ENCODE results near the gene SIK2.

Gene SIK2

DNA sequence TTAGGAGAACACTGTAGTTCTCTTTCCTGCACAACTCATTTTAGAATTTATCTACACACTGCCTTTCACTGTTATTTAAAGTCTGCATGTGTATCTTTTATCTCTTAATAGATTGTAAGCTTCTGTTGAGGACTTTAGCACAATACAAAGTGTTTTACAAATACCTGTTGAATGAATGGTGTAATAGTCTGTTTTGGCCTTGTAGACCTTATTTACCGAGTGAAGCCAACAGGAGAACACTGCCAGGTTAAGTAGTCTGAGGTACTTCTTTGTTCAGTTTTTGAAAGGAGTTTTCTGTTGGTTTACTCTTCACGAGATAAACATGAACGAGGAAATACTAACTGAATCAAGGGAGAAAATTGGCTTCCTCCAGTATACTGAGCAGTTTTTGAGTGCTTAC, 31.0 kb downstream of the SIK2 start:
- Histone ChIP-seq H3K4me3 (ENCODE audit: low read depth in 1 of 2, low read length in 2 of 2) (no peak overlapping the region), H3K79me2 (ENCODE audit: insufficient read depth, low read length) (no peaks in the 10 kb centered on the region; the same call in 1 of the 2 replicates), H3K9me3 (ENCODE audit: insufficient read depth, low read length, severe bottlenecking) (no peaks in the 10 kb centered on the region), H3K4me1 (ENCODE audit: insufficient read depth, low read length) (peaks cover 8% of the 10 kb centered on the region), H2AFZ (ENCODE audit: low read depth, low read length) (no peak overlapping the region), H4K20me1 (ENCODE audit: insufficient read depth, low read length) (no peaks in the 10 kb centered on the region), H3K36me3 (ENCODE audit: insufficient read depth, low read length) (peaks cover 9% of the 10 kb centered on the region; the same call in 1 of the 2 replicates), H3K9ac (ENCODE audit: low read depth, low read length) (no peak overlapping the region), H3K27ac (ENCODE audit: low read length) (no peak overlapping the region), H3K27me3 (ENCODE audit: insufficient read depth, low read length, poor library complexity) (no peaks in the 10 kb centered on the region), H3K4me2 (ENCODE audit: insufficient read depth, low read length) (no peak overlapping the region)
- no peak for DNase-seq
- TF ChIP-seq EZH2 (IDR thresholded peaks at IDR 0.05; ENCODE audit: borderline replicate concordance, low read depth, low read length, severe bottlenecking): no peak
- TF ChIP-seq, protein P1, sequence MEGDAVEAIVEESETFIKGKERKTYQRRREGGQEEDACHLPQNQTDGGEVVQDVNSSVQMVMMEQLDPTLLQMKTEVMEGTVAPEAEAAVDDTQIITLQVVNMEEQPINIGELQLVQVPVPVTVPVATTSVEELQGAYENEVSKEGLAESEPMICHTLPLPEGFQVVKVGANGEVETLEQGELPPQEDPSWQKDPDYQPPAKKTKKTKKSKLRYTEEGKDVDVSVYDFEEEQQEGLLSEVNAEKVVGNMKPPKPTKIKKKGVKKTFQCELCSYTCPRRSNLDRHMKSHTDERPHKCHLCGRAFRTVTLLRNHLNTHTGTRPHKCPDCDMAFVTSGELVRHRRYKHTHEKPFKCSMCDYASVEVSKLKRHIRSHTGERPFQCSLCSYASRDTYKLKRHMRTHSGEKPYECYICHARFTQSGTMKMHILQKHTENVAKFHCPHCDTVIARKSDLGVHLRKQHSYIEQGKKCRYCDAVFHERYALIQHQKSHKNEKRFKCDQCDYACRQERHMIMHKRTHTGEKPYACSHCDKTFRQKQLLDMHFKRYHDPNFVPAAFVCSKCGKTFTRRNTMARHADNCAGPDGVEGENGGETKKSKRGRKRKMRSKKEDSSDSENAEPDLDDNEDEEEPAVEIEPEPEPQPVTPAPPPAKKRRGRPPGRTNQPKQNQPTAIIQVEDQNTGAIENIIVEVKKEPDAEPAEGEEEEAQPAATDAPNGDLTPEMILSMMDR (IDR thresholded peaks at IDR 0.05; ENCODE audit: borderline replicate concordance, extremely low read depth, low read length, poor library complexity, severe bottlenecking): no peak
- no peak for ATAC-seq (ENCODE audit: insufficient read depth, low read depth)

- Histone ChIP-seq H4K20me1 (ENCODE audit: insufficient read depth, low read length) (no peaks in the 10 kb centered on the region), H3K79me2 (ENCODE audit: insufficient read depth, low read length) (no peaks in the 10 kb centered on the region; the same call in 1 of the 2 replicates), H3K36me3 (ENCODE audit: insufficient read depth, low read length) (peaks cover 9% of the 10 kb centered on the region; the same call in 1 of the 2 replicates), H3K4me1 (ENCODE audit: insufficient read depth, low read length) (peaks cover 8% of the 10 kb centered on the region), H3K4me2 (ENCODE audit: insufficient read depth, low read length) (no peak overlapping the region), H3K9ac (ENCODE audit: low read depth, low read length) (no peak overlapping the region), H3K27me3 (ENCODE audit: insufficient read depth, low read length, poor library complexity) (no peaks in the 10 kb centered on the region), H2AFZ (ENCODE audit: low read depth, low read length) (no peak overlapping the region), H3K4me3 (ENCODE audit: low read depth in 1 of 2, low read length in 2 of 2) (no peak overlapping the region), H3K27ac (ENCODE audit: low read length) (no peak overlapping the region), H3K9me3 (ENCODE audit: insufficient read depth, low read length, severe bottlenecking) (no peaks in the 10 kb centered on the region)
- ATAC-seq (ENCODE audit: insufficient read depth, low read depth) (peak; percentile 57), DNase-seq (no peak)
- TF ChIP-seq, protein P1 (IDR thresholded peaks at IDR 0.05; ENCODE audit: borderline replicate concordance, extremely low read depth, low read length, poor library complexity, severe bottlenecking): no peak
Observed at GRCh38 chr11:111633756-111634362, 31.6 kb downstream of the SIK2 start.

- no peak overlapping the region for H3K27ac ChIP-seq (ENCODE audit: low read length)
- H3K36me3 ChIP-seq (ENCODE audit: insufficient read depth, low read length): peaks cover 3% of the 10 kb centered on the region; the same call in 1 of the 2 replicates
- H3K4me2 ChIP-seq (ENCODE audit: insufficient read depth, low read length): no peak overlapping the region
- H4K20me1 ChIP-seq (ENCODE audit: insufficient read depth, low read length): no peaks in the 10 kb centered on the region
- no peaks in the 10 kb centered on the region for H3K9me3 ChIP-seq (ENCODE audit: insufficient read depth, low read length, severe bottlenecking)
- H3K27me3 ChIP-seq (ENCODE audit: insufficient read depth, low read length, poor library complexity): no peaks in the 10 kb centered on the region
- ATAC-seq (ENCODE audit: insufficient read depth, low read depth) (no peak), DNase-seq (no peak)
- peaks cover 8% of the 10 kb centered on the region for H3K4me1 ChIP-seq (ENCODE audit: insufficient read depth, low read length)
- no peak overlapping the region for H3K4me3 ChIP-seq (ENCODE audit: low read depth in 1 of 2, low read length in 2 of 2)
- H3K79me2 ChIP-seq (ENCODE audit: insufficient read depth, low read length): no peaks in the 10 kb centered on the region; the same call in 1 of the 2 replicates
- TF ChIP-seq, protein P1 (IDR thresholded peaks at IDR 0.05; ENCODE audit: borderline replicate concordance, extremely low read depth, low read length, poor library complexity, severe bottlenecking): no peak
- H2AFZ ChIP-seq (ENCODE audit: low read depth, low read length): no peak overlapping the region
- no peak overlapping the region for H3K9ac ChIP-seq (ENCODE audit: low read depth, low read length)
Observed at GRCh38 chr11:111634981-111635705, 32.9 kb downstream of the SIK2 start.

Measured in DND-41 (cell line).